HG02588 (cell line): Measurements from ENCODE around the gene ELMO3.

ENCODE experiments used
- ATAC-seq: cut with Tn5 transposase; IDR thresholded peaks from one replicate; pipeline ENCODE4 v1.9.1; 2021; ENCODE audit warnings: mild to moderate bottlenecking, moderate library complexity; ENCODE audit not compliant: unreplicated experiment

ELMO3 gene

DNA sequence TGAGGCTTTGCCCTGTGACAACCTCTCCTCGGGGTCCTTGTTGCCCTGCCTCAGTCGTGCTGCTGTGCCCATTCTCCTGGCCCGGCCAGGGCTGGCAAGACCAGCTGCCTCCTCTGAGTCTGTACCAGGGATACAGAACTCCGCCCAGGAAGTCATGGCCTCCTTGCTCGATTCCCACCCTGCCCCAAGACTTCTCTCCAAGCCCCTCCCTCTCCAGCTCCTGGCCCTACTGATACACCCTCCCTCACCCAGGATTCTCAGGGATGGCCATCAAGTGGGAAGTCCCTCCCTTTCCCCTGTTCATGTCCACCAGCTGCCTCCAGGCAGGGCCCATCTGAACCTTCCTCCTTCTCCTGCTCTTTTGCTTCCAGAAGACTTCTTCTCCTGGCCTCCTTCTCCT, 16.8 kb downstream of the ELMO3 start:
- no peak for ATAC-seq

- no peak for ATAC-seq
Measured at GRCh38 chr16:67216612-67217490, 17.9 kb downstream of the ELMO3 start.

DNA sequence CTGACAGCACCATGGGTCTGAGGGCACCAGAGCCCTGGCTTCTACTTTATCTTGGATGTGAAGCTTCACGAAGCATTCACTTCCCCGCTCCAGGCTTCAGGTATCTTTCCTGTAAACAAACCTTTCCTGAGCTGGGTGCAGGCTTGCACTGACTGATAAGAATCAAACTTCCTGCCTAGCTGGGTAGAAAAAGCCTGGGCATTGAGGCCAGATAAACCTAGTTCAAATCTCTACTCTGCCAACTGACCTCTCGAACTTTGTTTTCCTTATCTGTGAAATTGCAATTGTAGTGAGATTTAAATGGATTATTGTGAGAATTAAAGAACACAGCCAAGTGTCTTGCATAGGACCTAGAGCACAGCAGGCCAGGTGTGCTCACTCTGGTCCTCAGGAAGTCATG, 25.1 kb downstream of the ELMO3 start:
- no peak for ATAC-seq

GRCh38 chr16:67226295-67226803, 27.4 kb downstream of the ELMO3 start:
- ATAC-seq, result no peak

DNA sequence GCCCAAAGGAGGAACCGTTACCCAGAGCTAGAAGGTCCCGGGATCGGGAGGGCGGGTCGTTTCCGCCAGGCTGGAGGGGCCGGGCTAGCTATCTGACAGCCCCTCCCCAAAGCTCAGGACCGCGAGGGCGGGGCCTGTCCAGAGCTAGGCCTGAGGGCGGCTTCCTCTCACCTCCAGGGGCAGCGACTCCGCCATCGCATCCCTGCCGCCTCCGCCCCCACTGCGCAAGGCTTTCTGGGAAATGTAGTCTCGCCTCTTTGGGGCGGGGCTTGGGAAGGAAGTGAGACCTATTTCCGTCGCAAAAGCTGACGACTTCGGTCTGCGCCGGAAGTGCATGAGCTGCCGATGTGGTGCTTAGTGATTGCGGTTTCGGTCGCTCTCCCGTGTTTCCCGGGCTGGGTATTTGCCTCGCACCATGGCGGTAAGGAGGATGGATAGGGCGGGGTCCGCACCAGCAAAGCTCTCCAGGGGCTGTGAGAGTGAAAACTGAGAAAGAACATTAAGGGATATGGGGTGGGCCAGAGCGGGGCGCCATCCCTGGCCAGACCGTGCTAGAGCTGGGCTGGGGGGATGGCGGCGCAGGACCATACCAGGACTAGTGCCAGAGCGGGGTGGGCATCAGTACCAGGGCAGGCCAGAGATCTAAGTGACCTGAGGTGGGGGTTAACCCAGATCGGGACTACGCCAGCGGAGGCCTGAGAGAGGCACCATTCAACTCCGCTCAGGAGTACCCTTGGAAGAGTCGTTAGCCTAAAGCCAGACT, 28.1 kb downstream of the ELMO3 start, which contains the start of gene TMEM208:
Gene TMEM208, plus strand, starts transcription at position 327 of the 763 bp plus-strand sequence. Its CDS starts 89 bp downstream, at position 416.
- peak; percentile 89 for ATAC-seq

DNA sequence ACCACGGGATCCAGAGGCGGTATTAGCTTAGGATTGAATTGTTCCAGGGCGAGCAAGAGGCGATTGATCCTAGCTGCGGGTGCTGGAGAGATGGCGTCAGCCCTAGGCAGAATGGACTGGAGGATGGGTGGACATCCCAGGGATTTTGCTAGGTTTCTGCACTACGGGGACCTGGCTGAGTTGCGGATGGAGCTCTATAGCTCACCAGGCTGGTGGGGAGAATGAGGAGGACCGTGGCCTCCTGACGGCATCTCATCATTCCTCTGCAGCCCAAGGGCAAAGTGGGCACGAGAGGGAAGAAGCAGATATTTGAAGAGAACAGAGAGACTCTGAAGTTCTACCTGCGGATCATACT, 28.6 kb downstream of the ELMO3 start:
- ATAC-seq, result no peak

DNA sequence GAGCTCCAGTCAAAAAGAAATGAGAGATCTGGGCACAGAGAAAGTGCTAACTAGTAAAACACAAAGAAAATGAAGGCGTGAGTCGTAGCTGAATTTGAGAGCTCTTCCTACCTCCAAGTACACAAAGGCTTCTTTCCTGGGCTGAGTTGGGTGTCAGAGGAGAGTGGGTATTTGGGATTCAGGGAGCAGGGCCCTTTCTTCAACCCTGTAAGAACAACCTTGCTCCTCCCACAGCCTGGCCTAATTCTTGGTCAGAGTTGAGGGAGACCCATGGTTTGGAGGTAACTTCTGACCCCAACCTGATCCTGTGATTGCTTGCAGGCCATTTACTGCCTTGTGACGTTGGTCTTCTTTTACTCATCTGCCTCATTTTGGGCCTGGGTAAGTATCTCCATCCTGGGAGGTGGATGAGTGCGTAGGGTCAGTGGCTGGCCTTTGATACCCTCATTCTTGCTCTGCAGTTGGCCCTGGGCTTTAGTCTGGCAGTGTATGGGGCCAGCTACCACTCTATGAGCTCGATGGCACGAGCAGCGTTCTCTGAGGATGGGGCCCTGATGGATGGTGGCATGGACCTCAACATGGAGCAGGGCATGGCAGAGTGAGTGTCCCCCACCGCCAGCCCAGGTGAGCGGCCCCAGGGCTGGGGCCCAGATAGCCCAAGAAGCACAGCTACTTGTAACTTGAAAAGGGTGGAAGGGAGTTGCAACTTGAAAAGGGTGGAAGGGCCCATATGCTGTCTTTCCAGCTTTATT, 29.3 kb downstream of the ELMO3 start:
- no peak for ATAC-seq

DNA sequence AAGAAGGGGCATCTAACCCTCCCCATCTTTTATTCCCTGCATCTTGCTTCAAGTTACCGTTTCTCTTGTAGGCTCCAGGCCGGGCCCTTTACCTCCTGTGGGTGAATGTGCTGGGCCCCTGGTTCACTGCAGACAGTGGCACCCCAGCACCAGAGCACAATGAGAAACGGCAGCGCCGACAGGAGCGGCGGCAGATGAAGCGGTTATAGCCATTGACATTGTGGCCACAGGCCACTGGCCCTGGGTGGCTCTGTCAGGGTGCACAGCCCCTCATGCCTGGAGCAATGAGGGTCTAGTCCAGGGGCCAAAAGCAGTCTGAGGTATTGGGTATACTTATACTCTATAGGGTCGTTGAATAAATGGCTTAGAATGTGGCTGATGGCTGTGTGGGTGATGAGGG, 30.0 kb downstream of the ELMO3 start:
- no peak for ATAC-seq

- ATAC-seq, result no peak
Measured at GRCh38 chr16:67229906-67230808, 31.2 kb downstream of the ELMO3 start.

GRCh38 chr16:67230809-67231660, 32.1 kb downstream of the ELMO3 start:
- no peak for ATAC-seq

DNA sequence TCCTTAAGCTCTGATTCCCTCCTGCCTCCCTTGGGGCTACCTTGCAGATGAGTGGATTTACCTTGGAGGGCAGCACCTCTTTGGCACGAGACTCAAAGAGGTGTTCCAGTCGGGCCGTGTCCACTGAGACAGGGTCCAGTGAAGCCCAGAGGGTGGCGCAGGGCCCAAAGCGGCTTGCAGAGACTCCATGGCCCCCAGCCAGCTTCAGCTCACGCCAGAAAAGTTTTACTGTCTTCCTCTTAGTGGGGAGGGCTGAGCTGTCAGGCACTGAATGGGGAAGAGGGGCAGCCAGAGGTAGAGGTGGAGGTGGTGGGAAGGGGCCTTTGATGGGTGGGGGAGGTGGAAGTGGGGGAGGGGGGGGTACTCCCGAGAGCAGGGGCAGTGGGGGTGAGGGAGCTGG, 34.7 kb downstream of the ELMO3 start:
- no peak for ATAC-seq

DNA sequence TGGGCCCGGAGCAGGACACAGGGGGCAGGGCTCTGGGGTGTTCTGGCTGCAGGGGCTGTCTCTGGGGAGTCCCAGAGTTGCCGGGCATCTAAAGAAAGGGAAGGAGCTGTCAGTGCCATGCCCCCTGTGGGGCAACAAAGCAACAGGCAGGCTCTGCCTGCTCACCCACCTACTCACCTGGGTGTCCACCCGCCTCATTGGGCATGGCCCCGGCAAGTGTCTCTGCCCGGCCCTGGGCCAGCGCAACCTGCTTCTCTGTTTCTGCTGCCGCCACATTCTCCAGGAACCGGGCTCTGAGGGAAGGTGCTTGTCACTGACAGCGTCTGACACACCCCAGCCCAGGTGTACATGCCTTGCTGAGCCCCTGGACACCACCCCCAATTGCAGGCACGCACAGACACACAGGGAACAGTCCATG, 35.3 kb downstream of the ELMO3 start:
- ATAC-seq, result no peak

- ATAC-seq, result no peak
Measured at GRCh38 chr16:67235816-67236562, 37.1 kb downstream of the ELMO3 start.

GRCh38 chr16:67236563-67237395, 37.8 kb downstream of the ELMO3 start:
- ATAC-seq, result no peak

DNA sequence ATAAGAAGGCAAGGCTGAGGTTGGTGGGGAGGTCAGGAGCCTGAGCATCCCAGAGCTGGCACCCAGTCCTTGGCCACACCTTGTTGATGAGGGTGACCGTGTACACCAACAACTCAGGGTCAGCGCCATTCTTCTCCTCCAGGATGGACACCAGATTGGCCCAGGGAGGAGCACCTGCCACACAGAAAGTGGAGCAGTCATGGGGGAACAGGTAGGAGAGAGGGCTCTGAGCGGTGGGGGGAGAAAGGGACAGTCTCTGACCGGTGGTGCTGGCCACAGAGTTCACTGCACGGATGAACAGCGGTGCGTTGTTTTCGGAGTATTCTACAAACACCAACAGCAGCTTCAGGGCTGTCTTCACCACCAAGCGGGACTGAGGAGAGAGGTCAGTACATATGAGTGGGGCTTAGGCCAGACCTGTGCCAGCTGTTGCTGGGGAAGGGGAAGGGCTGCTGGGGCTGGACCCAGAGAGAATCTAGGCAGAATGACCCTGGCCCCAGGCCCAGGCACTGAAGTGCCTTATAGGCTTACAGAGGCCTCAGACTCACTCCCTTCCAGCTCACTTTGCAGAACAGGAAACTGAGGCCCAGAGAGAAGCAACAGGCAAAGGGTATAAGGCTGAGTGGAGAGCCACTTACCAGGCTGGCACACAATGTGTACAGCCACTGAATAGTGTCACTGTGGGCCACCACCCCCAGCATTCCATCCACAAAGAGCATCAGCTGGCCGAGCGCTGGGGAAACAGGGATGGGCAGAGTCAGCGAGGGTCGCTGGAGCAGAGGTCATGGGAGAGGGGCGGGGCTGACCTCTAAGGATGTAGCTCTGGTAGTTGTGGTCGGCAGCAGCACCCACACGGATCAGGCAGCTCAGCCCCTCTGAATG, 38.7 kb downstream of the ELMO3 start:
- no peak for ATAC-seq

DNA sequence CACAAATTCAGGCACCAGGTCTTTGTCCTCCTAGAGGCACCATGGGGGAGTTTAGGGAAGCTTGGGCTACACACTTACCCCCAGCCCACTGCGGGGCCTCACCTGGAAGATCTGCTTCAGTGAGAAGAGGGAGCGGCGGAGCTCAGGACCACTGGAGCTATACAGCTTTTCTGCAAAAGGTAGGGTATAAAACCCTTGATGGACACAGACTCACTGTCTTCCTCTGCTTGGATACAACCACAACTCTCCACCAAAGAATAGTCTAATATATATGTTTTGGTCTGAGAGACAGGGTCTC, 39.3 kb downstream of the ELMO3 start:
- no peak for ATAC-seq
